C4-2B (cell line): ENCODE data around the gene SPPL2B.

Experiments used
- CTCF ChIP-seq: fragments of 450-650 bp; conservative IDR thresholded peaks from 2 replicates; pipeline ENCODE4 v1.5.1; 2017; ENCODE audit warnings: mild to moderate bottlenecking
- ZFX ChIP-seq: fragments of 450-650 bp; IDR thresholded peaks from 2 replicates; pipeline ENCODE4 v1.6.1; 2017

GRCh38 chr19:2341244-2341751 is 12.8 kb downstream of the SPPL2B start:
- no peak for TF ChIP-seq CTCF
- TF ChIP-seq ZFX: no peak
